ENCODE results near the gene APBB2.

APBB2 gene

DNA sequence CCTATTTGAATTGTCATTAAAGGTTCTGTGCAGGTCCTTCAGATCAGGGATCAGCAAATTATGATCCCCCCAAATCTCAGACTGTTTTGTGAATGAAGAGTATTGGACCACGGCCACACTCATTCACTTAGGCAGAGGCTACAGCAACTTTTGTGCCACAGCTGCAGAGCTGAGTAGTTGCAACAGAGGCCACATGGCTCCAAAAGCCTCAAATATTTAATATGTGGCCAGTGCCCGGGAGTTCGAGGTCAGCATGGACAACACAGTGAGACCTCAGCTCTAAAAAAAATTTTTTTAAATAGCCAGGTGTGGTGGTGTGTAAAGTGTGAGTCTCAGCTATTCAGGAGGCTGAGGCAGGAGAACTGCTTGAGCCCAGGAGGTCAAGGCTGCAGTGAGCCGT, 363.8 kb downstream of the APBB2 start:
- H3K4me2 ChIP-seq (ENCODE audit: low read length), result no peak overlapping the region
- H3K4me1 ChIP-seq (ENCODE audit: control insufficient read depth, low read length), result peaks cover 14% of the 10 kb centered on the region
- no peaks in the 10 kb centered on the region for H3K9me3 ChIP-seq (ENCODE audit: control insufficient read depth, insufficient read depth, low read length)
- no peak overlapping the region for H3K27ac ChIP-seq (ENCODE audit: low read depth, low read length)
- TF ChIP-seq, protein P1, sequence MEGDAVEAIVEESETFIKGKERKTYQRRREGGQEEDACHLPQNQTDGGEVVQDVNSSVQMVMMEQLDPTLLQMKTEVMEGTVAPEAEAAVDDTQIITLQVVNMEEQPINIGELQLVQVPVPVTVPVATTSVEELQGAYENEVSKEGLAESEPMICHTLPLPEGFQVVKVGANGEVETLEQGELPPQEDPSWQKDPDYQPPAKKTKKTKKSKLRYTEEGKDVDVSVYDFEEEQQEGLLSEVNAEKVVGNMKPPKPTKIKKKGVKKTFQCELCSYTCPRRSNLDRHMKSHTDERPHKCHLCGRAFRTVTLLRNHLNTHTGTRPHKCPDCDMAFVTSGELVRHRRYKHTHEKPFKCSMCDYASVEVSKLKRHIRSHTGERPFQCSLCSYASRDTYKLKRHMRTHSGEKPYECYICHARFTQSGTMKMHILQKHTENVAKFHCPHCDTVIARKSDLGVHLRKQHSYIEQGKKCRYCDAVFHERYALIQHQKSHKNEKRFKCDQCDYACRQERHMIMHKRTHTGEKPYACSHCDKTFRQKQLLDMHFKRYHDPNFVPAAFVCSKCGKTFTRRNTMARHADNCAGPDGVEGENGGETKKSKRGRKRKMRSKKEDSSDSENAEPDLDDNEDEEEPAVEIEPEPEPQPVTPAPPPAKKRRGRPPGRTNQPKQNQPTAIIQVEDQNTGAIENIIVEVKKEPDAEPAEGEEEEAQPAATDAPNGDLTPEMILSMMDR (IDR thresholded peaks at IDR 0.05; ENCODE audit: low read depth, low read length, poor library complexity, severe bottlenecking), result no peak
- no peak for TF ChIP-seq EZH2phosphoT487 (IDR thresholded peaks at IDR 0.05; ENCODE audit: borderline replicate concordance, low read length)
- peaks cover 3% of the 10 kb centered on the region for H3K36me3 ChIP-seq (ENCODE audit: control insufficient read depth, low read length)
- no peak overlapping the region for H3K4me3 ChIP-seq (ENCODE audit: low read length)
- H3K27me3 ChIP-seq (ENCODE audit: control insufficient read depth, low read length), result no peaks in the 10 kb centered on the region
- no peaks in the 10 kb centered on the region for H3F3A ChIP-seq (ENCODE audit: control insufficient read depth, insufficient read depth)
- no peaks in the 10 kb centered on the region for H4K20me1 ChIP-seq (ENCODE audit: control insufficient read depth, insufficient read depth, low read depth, low read length)
- H3K9me2 ChIP-seq (replicated peaks; ENCODE audit: control insufficient read depth, low read length), result no peaks in the 10 kb centered on the region
- H3K79me2 ChIP-seq (ENCODE audit: control insufficient read depth, low read length), result peaks cover 17% of the 10 kb centered on the region

DNA sequence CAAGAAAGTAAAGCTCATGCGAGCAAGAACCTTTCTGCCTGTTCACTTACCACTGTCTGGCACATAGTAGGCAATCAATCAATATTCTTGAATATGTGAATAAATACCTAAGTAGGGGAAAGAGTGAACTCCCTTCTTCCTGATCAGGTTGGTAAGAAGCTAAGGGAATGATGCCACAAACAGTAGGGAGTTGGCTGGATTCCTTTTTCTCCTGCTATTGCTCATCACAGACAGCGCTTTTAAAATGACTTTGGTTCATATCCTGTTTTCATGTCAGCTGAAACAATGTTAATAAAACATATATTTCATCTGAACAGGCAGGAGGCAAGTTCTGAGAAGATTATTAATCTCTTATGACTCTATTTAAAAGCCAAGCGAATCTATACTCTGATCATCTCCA, 365.4 kb downstream of the APBB2 start:
- H3F3A ChIP-seq (ENCODE audit: control insufficient read depth, insufficient read depth), result no peaks in the 10 kb centered on the region
- no peak overlapping the region for H3K4me3 ChIP-seq (ENCODE audit: low read length)
- no peaks in the 10 kb centered on the region; the same call in 1 of the 2 replicates for H3K36me3 ChIP-seq (ENCODE audit: control insufficient read depth, low read length)
- no peaks in the 10 kb centered on the region for H4K20me1 ChIP-seq (ENCODE audit: control insufficient read depth, insufficient read depth, low read depth, low read length)
- no peak for TF ChIP-seq EZH2phosphoT487 (IDR thresholded peaks at IDR 0.05; ENCODE audit: borderline replicate concordance, low read length)
- TF ChIP-seq, protein P1 (IDR thresholded peaks at IDR 0.05; ENCODE audit: low read depth, low read length, poor library complexity, severe bottlenecking), result no peak
- H3K4me1 ChIP-seq (ENCODE audit: control insufficient read depth, low read length), result peaks cover 11% of the 10 kb centered on the region
- H3K9me3 ChIP-seq (ENCODE audit: control insufficient read depth, insufficient read depth, low read length), result no peaks in the 10 kb centered on the region
- peaks cover 9% of the 10 kb centered on the region for H3K79me2 ChIP-seq (ENCODE audit: control insufficient read depth, low read length)
- no peak overlapping the region for H3K4me2 ChIP-seq (ENCODE audit: low read length)
- no peaks in the 10 kb centered on the region for H3K27me3 ChIP-seq (ENCODE audit: control insufficient read depth, low read length)
- H3K9me2 ChIP-seq (replicated peaks; ENCODE audit: control insufficient read depth, low read length), result no peaks in the 10 kb centered on the region
- no peak overlapping the region for H3K27ac ChIP-seq (ENCODE audit: low read depth, low read length)

DNA sequence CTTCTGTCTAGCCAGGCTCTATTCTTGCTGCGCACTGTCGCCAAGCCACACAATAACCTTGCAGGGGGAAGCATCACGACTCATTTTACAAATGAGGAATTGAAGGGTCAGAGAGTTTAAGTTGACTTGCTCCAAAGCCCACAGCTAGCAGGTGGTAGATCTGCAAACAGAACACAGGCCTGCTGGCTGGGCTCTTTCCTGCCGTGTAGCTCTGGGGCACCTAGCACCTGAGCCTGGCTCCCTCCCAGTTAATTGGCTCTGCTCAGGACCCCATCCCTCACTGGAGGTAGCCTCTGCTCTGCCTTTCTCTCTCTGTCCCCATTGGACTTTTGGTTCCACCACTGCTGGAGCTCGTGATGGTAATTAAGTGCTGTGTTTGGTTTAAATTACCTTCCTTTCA, 366.1 kb downstream of the APBB2 start:
- no peak for TF ChIP-seq EZH2phosphoT487 (IDR thresholded peaks at IDR 0.05; ENCODE audit: borderline replicate concordance, low read length)
- TF ChIP-seq, protein P1 (IDR thresholded peaks at IDR 0.05; ENCODE audit: low read depth, low read length, poor library complexity, severe bottlenecking), result no peak
- Histone ChIP-seq H3K27me3 (ENCODE audit: control insufficient read depth, low read length) (no peaks in the 10 kb centered on the region), H3K79me2 (ENCODE audit: control insufficient read depth, low read length) (peaks cover 9% of the 10 kb centered on the region), H3K9me2 (replicated peaks; ENCODE audit: control insufficient read depth, low read length) (no peaks in the 10 kb centered on the region), H4K20me1 (ENCODE audit: control insufficient read depth, insufficient read depth, low read depth, low read length) (no peaks in the 10 kb centered on the region), H3K9me3 (ENCODE audit: control insufficient read depth, insufficient read depth, low read length) (no peaks in the 10 kb centered on the region), H3K4me2 (ENCODE audit: low read length) (no peak overlapping the region), H3K27ac (ENCODE audit: low read depth, low read length) (no peak overlapping the region), H3K36me3 (ENCODE audit: control insufficient read depth, low read length) (no peaks in the 10 kb centered on the region; the same call in 1 of the 2 replicates), H3K4me3 (ENCODE audit: low read length) (no peak overlapping the region), H3F3A (ENCODE audit: control insufficient read depth, insufficient read depth) (no peaks in the 10 kb centered on the region), H3K4me1 (ENCODE audit: control insufficient read depth, low read length) (peaks cover 15% of the 10 kb centered on the region)

Data from DOHH2 (cell line).